Measurements from ENCODE around the gene CDKAL1. TPM values are rescaled to one million over a fixed set of nuclear protein-coding genes. Genes with fewer than 3 reads are reported as not detected.

CDKAL1 gene
- total RNA-seq, 1 donor = 20.0 TPM

- no peak overlapping the region for H3K4me3 ChIP-seq (ENCODE audit: low read depth, low read length)
- no peak for TF ChIP-seq CTCF (IDR thresholded peaks at IDR 0.05; ENCODE audit: insufficient read depth, low read length)
- no peak for DNase-seq (ENCODE audit: low read depth)
Observed at GRCh38 chr6:21279619-21280018, 745.4 kb downstream of the CDKAL1 start.

GRCh38 chr6:21281366-21281765, 747.1 kb downstream of the CDKAL1 start:
- no peak for DNase-seq (ENCODE audit: low read depth)
- no peak for TF ChIP-seq CTCF (IDR thresholded peaks at IDR 0.05; ENCODE audit: insufficient read depth, low read length)
- no peak overlapping the region for H3K4me3 ChIP-seq (ENCODE audit: low read depth, low read length)

Small RNA genes lying within 50 kb of the gene (small RNA-seq; reads per million reads assigned to genes)
- not detected for gene RF00019
- not detected for gene RNU6-150P

Other genes starting within 250 kb of the CDKAL1 start
- gene E2F3, start 132.6 kb upstream of the CDKAL1 start, total RNA-seq (ENCODE audit: low replicate concordance) = 5.0 and 7.4 TPM in 2 replicates